B cell (primary cell): ENCODE data around the gene ELFN2.

Source experiments
- EZH2 ChIP-seq: IDR thresholded peaks from 2 replicates; pipeline ENCODE4 v1.6.1; 2012; ENCODE audit warnings: borderline replicate concordance, low read depth, mild to moderate bottlenecking, moderate library complexity, low read length; ENCODE audit not compliant: insufficient read depth, poor library complexity, severe bottlenecking
- TF ChIP-seq, protein P1 (sequence below): fragments of 200-600 bp; IDR thresholded peaks from one replicate; pipeline ENCODE4 v1.8.0; 2022; ENCODE audit warnings: antibody characterized with exemption, mild to moderate bottlenecking

GRCh38 chr22:37324340-37325038 lies 102.8 kb downstream of the ELFN2 start:
- TF ChIP-seq, protein P1, sequence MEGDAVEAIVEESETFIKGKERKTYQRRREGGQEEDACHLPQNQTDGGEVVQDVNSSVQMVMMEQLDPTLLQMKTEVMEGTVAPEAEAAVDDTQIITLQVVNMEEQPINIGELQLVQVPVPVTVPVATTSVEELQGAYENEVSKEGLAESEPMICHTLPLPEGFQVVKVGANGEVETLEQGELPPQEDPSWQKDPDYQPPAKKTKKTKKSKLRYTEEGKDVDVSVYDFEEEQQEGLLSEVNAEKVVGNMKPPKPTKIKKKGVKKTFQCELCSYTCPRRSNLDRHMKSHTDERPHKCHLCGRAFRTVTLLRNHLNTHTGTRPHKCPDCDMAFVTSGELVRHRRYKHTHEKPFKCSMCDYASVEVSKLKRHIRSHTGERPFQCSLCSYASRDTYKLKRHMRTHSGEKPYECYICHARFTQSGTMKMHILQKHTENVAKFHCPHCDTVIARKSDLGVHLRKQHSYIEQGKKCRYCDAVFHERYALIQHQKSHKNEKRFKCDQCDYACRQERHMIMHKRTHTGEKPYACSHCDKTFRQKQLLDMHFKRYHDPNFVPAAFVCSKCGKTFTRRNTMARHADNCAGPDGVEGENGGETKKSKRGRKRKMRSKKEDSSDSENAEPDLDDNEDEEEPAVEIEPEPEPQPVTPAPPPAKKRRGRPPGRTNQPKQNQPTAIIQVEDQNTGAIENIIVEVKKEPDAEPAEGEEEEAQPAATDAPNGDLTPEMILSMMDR = no peak
- peak; percentile 34 for TF ChIP-seq EZH2
